SHP77 (cell line): ENCODE results near the gene PPP1R12C.

ENCODE experiments used
- DNase-seq, 2 experiments: peaks; one replicate each; lab custom pipeline; 2025; lab: John Stamatoyannopoulos, UW

The PPP1R12C gene

DNA sequence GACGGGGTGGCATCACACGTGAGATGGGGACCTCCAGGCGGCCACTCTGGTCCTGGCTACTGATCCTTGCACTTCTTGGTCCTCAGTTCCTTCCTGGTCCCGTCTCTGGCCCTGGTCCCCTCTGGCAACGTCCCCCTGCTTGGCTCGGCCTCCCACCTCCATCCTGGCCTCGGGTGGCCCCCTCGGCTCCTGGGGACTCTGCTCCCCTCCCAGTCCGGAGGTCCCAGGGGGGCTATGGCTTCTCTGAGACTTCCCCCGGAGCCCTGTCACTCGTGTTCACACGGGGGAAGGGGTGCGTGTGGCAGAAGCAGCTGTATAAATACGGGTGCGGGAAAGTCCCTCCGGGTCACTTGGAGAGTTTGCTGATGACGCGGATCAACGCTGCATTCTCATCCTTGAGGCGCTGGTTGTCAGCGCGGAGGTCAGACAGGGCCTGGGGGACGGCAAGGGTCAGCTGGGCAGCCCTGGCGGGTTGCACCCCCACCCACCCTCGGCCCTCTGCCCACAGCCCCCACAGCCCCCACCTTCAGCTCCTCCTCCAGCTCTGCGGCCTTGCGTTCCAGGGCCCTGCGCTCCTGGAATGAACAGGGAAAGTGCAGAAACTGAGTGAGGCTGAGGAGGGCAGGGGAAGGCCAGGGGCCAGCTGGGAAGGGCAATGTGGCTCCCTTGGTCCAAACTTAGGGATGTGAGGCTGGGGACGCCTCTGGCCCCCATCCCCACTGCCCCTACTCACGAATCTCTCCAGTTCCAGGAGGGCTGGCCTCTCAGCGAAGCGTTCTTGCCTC lies 26.1 kb downstream of the PPP1R12C start:
- no peak for DNase-seq

- DNase-seq = no peak
Observed at GRCh38 chr19:55090564-55090963, 26.9 kb downstream of the PPP1R12C start.

GRCh38 chr19:55089342-55089944 lies 28.0 kb downstream of the PPP1R12C start:
- DNase-seq = no peak

DNA sequence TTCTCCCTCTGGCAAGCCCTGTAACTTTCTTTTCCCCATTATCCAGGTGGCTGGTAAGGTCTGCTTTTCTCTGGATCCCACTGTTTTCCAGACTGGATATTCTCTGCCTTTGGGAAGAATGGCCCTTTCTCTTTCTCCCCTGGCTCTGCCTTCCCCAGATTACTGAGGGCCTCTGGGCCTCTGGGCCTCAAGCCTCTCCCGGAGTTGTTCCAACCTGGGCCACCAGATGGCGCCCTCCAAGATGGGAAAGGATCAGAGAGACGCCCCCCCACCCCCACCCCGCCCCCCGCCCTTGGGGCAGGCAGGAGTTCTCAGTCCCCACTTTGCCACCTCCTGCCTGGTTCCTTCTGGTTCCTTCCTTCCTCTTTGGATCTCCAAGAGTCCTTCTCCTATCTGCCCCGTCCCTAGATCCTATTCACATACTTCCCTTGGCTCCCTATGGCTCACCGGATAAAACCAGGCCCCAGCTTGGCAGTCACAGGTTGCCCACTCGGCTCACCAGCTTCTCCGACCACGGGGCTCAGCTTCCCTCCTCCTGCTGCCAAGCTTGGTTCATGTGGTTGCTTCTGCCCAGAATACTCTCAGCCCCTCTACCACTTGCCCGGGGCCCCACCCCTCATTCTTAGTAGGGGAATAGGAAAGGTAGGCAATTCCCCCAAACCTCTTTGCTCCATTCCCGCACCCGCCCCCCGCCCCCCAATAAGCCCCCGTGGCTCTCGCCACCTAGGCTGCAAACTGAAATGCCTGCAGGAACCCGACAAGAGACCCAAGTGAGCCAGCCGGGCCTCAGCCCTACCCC lies 28.7 kb downstream of the PPP1R12C start:
- DNase-seq = peak; percentile 57 to 73

DNA sequence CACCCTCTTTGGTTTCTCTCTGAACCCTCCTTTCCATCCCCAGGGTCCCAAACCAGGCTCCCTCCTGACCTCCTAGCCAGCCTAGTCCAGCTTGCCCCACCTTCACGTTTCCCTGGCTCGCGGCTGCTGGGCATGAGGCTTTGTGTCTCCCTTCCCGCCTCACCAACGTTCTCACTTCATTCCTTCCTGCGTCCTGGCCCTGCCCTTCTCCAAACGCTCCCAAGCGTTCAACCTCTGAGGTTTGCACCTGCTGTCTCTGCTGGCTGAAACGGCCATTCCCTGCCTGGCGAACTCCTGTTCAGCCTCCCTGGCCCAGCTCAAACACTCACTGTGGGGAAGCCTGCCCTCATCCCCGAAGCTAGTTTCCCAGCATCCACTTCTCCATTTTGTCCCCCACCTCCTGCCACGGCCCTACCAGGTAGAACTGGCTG lies 29.4 kb downstream of the PPP1R12C start:
- DNase-seq = no peak

DNA sequence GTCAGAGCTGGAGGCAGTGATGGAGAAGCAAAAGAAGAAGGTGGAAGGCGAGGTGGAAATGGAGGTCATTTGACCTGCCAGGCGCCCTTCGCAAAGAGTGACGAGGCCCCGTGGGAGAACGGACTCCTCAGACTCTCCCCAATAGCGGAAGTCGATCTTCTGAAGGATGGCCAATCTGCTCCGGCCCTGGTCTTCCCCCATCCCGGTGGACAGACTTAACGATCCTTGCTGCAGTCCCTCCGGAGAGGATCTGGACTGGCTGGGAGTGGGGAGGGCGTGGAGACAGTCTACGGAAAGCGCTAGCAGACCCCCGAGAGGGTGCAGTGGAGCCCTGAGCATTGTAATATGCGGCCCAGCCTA lies 29.9 kb downstream of the PPP1R12C start:
- DNase-seq = no peak

- no peak for DNase-seq
Observed at GRCh38 chr19:55086730-55087541, 30.5 kb downstream of the PPP1R12C start.

GRCh38 chr19:55085923-55086715 lies 31.3 kb downstream of the PPP1R12C start:
- DNase-seq = no peak

GRCh38 chr19:55084416-55084815 lies 33.0 kb downstream of the PPP1R12C start:
- DNase-seq = no peak

DNA sequence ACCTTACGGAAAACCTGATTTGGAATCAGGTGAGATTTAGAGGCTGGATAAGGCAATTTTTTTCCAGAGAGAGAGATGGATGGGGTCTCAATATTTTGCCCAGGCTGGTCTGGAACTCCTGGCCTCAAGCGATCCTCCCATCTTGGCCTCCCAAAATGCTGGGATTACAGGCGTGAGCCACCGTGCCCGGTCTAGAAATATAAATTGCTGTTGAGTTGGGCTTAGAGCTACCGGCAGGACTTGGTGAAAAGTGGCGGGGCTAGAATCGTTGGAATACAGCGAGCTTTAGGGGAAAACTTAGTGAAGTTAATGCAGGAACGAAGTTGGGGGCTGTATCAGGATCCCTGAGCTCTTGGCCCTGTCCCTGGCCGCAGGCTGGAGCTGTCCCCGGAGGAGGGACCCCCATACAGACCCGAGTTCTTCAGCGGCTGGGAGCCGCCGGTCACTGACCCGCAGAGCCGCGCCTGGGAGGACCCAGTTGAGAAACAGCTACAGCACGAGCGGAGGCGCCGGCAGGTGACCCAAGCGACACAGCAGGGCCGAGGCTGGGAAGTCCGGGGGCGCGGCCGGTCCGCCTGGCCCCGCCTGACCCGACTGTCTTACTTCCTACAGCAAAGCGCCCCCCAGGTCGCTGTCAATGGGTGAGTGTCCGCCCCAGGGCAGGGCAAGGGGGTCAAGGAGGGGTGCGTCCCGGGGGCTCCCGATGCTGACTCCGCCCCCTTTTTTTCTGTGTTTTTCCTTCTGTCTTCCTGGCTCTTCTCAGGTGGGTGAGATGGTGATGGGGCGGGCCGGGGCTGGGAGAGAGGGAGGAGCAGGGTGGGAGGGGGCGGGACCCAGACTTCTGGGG lies 34.2 kb downstream of the PPP1R12C start:
- no peak for DNase-seq

GRCh38 chr19:55082020-55082851 lies 35.2 kb downstream of the PPP1R12C start:
- DNase-seq = no peak

- DNase-seq = no peak
Observed at GRCh38 chr19:55081770-55082019, 35.7 kb downstream of the PPP1R12C start.

GRCh38 chr19:55080968-55081769 lies 36.3 kb downstream of the PPP1R12C start:
- DNase-seq = peak; percentile 45

DNA sequence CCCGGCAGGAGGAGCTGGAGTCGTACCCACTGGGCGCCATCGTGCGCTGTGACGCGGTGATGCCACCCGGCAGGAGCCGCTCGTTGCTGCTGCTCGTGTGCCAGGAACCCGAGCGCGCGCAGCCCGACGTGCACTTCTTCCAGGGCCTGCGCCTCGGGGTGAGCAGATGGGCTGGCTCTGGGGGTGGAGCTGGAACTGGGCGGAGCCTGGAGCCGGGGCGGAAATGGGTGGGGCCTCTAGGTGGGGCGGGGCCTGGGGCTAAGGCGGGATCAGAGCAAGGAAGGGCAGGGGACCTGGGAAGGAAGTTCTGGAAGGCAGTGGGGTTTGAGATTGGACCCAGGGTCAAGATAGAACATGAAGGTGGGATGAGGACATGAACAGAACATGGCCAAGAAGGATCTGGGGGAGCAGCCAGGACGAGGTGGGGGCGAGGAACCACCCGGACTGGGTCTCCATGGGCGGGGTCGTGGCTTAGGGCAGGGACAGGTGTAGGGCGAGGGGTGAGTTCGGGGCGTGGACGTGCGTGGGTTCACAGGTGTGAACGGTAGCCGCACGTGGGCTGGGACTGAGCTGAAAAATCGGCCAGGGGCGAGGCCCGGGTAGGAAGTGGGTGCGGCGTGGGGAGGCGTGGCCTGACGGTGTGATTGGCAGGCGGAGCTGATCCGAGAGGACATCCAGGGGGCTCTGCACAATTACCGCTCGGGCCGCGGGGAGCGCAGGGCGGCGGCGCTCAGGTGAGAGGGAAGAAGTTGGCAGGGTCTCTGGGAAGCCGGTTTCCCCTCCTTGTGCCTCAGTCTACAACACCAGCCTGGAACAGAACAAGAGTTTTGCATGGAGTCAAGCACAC lies 37.1 kb downstream of the PPP1R12C start:
- peak; percentile 75 to 88 for DNase-seq

DNA sequence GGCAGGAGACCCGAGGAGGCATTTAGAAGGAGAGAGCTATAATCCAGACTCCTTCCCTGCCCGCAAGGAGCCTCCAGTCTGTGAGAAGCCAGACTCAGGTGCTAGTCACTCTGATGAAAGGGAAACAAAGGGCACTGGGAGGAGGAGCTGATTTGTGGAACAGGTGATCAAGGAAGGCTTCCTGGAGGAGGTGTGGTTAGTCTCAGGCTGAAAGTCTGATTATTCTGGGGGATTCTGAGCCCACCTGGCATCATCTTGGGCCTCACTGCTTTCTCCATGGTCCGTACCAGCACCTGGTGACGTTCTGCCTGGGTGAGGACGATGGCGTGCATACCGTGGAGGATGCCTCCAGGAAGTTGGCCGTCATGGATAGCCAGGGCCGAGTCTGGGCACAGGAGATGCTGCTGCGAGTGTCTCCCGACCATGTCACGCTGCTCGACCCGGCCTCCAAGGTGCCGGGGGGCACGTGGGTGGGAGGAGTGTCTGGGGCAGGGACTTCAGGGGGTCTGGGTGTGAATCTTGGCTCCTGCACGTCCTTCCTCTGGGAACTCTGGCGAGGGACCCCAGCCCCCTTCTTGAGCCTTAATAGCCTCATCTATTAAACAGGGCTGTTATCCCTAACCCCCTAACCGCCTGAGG lies 37.9 kb downstream of the PPP1R12C start:
- no peak for DNase-seq

DNA sequence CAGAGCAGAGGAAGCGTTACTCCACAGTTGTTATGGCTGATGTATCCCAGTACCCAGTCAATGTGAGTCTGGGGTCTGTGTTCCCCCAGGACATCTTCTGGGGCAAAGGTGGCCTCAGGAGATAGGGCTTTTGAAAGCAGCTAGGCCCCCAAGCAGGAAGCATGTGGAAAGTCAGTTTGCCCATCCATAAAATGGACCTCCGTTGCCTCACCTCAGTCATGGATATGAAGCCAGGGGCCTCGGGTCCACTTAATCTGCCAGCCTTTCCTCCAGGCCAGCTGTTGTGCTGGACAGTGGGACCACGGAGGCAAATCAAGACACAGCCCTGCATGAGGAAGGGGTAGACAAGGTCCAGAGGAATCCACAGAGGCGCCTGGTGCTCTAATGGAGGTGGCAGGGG lies 38.4 kb downstream of the PPP1R12C start:
- DNase-seq = no peak

- no peak for DNase-seq
Observed at GRCh38 chr19:55077106-55077505, 40.3 kb downstream of the PPP1R12C start.
